ENCODE results near the gene STRA6.
"Not testable (repeated sequence)": the region's sequence is repeated elsewhere in the genome, so short reads cannot be mapped to it uniquely, and the experiment has no call there.

The STRA6 gene

DNA sequence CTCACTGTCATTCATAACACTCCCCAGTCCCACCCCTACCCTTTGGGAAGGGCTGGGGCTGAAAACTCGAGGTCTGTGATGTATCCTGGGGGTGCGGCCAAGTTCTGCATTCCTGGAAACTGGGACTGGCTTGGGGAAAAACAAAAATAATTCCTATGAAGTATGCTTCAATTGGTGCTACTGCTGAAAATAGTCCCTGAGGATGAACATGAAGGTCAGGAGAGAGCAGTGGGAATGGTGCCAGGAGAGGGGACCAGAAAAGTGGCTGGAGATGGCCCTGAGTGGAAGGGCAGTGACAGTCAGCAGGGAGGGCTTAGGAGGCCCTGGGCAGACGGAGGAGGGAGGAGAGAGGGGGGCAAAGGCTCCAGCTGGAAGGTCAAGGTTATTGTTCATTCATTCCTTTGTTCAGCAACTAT is 33.9 kb downstream of the STRA6 start:
- H3K4me3 ChIP-seq (ENCODE audit: low read depth, low read length), result no peak overlapping the region

DNA sequence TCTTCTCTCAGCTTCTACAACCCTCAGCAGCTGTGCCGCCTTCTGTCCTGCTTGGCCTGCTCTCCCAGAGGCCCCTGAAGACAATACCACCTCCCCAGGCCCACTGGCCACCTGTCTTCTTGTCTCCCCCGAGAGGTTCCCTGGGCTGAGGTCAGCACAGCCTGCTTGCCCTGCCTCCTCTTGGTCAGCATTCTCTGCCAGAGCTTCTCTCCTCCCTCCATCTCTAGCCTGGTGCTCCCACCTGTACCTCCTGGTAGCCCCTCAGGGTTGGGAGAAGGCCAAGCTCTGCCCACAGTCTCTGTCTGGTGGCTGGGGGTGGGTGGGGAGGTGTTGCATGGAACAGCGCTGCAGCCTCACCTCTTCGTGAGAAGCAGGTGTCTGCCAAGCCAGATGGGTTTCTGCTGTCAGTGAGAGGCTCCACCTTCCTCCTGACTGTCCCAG is 34.7 kb downstream of the STRA6 start:
- H3K4me3 ChIP-seq (ENCODE audit: low read depth, low read length), result no peak overlapping the region

DNA sequence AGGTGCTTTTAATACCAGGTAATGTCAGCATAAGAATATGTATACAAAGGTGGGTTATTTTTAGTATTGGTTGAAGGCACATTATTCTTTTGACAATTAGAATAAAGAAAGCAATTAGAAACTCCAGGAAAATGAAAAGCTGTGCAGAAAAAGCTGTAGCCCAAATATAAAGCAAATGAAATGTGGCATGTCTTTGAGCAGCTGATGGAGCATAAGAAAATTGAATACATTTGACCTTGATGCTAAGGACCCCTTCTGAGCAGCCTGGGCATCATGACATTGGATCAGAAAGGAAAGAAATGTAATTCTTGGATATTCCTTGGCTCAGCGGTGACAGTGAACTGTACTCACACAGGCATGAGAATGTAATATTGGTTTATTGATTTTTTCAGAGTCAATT is 37.1 kb downstream of the STRA6 start:
- no peak overlapping the region for H3K4me3 ChIP-seq (ENCODE audit: low read depth, low read length)

DNA sequence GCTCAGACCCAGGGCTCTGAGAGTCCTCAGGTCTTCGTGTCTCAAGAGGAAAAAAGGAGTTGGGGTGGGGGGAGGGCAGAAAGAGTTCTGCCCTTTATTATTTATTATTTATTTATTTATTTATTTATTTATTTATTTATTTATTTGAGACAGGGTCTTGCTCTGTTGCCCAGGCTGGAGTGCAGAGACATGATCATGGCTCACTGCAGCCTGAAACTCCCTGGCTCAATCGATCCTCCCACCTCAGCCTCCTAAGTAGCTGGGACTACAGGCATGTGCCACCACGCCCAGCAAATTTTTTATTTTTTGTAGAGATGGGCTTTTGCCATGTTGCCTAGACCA is 40.4 kb downstream of the STRA6 start:
- H3K4me3 ChIP-seq (ENCODE audit: low read depth, low read length), result not testable (repeated sequence)

DNA sequence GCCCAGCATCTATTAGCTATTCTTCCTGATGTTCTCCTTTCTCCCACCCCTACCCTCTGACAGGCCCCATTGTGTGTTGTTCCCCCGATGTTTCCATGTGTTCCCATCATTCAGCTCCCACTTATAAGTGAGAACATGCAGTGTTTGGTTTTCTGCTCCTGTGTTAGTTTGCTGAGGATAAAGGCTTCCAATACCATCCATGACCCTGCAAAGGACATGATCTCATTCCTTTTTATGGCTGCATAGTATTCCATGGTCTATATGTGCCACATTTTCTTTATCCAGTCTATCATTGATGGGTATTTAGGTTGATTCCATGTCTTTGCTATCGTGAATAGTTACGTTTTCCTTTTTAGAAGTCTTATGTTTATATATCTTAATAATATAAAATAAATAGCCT is 42.2 kb downstream of the STRA6 start:
- not testable (repeated sequence) for H3K4me3 ChIP-seq (ENCODE audit: low read depth, low read length)

DNA sequence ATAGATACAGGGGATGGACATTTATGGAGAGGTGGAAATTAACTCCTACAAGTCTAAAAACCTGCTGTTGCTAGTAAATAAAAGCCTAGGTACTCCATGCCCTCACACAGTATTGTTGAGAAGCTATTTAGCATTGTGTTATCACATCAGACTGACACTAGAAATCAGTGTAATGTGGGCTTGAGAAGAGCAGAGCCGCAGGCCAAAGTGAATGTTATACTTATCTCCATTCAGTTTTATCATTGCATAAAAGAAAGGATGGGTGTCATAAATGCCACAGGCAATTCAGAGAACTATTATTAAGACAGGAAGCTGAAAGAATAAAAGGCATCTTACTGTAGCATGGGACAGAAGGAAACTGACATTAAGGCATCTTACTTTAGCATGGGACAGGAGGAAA is 42.8 kb downstream of the STRA6 start:
- H3K4me3 ChIP-seq (ENCODE audit: low read depth, low read length), result no peak overlapping the region

DNA sequence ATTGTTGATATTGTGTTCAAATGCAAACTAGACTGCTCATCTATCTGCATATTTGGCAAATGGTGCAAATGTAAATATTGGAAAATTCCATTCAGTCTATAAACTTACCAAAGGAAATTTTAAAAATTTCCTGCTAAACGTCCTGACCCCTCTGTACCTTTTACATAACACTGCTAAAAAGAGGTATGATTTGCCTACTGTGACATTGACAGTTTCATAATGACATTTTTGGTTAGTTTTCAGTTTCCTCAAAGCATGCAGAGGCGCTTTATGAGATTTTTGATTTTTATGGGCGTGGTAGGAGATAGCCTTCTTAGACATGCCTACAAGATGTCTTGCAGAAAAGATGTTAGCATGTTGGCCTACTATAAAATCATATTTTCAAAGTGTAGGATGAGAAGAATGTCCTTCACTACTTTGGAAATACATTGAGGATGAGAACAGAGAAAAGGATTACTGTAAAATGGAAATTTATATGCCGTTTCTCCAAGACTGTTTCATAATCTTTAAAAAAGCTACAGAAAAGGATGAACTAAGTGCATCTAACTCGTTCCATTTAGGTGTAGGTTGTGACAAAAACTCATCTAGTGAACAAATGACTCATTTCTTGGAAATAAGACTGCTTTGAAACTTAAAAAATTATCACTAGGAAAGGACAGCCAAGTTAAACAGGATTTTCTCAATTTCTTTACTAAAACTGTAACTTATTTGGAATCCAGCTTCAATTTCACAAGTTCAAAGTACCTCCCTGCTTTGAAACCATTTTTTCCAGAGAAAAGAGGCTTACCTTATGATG is 43.5 kb downstream of the STRA6 start:
- no peak overlapping the region for H3K4me3 ChIP-seq (ENCODE audit: low read depth, low read length)

DNA sequence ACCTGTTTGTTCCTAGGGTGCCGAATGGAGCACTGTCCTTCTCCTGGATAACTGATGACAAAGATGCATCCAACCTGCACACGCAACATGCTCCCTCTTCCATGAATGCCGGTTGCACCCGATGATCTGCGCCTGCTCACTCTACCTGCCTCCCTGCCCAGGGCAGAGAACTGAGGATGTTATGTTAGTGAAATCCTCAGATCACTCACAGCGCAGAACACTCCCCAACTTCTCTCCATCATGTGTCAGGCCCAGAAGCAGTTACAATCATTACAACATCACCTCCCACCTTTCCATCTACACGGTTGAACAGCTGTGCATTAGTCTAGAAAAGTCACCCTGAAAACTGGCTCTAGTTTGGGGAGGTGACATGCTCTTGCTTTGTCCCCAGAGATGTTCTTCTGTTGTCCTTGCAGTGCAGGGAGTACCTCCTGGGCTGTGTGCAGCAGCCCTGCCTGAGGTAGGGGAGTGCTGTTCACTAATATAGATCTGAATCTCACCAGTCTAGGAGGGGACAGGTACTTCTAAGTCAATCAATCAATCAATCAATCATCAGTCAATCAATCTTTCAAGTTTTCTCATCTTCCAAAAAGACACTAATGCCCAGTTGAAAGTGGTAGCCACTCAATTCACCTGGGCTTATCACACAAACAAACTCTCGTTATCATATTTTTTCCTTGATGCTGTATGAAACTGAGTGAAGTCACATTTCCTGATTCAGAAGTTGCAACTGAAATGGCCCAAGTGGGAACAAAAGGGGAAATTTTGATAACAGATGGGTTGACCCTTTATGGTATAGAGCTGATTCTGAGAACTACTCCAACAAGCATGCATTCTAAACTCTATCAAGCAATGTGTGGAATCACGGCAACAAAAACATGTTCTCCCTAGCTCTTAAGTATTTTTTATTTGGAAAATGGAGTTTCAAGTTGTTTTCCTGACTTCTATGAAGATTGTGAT is 44.4 kb downstream of the STRA6 start:
- H3K4me3 ChIP-seq (ENCODE audit: low read depth, low read length), result no peak overlapping the region

DNA sequence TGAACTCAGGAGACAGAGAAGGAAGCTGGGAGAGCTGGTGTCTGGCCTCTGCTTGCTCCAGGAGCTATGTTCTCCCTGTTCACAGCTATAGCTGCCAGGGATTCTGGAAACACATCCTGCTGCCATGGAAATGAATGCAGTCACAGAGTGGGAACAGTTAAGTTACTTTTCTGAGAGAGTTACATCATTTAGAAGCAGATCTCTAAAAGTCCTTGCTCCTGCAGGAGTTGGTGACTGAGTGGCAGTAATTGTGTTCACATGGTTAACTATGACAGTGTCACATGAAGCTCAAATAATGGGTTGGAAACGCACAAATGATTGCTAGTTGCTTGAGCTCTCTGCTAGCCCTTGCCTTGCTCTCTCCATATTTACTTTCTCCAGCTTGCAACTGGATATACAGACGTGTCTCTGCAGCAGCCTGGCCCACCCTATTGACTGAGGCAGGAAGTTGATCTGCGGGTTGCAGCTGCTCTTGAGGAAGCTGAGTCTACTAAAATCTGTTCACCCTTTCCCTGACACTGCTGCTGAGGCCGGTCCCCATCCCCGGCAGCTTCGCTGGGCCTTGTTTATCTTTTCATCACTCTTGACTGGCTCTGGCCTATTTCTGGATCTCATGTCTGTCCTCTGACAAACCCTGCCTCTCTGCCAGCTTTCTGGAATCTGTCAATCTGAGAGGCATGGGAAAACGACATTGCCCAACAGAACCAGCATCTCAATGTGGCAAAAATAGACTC is 45.7 kb downstream of the STRA6 start:
- no peak overlapping the region for H3K4me3 ChIP-seq (ENCODE audit: low read depth, low read length)

DNA sequence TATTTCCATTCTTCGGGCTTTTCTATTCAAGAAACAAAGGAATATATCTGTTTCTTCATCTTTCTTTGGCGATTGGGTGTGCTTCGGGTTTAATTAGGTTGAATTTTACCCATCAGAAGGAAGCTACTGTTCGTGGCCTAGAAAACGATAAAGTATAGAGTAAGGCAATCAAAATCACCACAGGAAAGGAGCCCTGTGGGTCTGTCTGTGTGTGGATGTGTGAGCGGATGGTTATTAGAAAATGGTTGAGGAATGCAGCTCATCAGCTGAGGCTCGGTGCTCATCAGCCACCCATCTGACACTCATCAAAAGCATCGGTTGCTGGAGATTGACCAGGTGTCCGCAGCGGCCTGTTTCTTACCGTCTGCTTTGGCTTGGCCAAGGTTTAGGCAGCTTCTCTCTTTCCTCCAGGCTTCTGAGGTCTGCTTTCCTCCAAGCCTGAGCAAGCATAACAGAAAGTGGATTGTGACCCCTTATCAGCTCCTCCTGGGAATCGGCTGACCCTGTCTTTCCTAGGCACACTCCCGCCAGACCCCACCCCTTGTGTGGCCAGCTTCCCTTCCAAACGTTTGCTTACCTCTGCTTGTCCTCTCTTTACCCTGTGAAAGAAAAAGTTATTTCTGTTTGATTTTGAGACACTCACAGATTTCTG is 46.7 kb downstream of the STRA6 start:
- no peak overlapping the region for H3K4me3 ChIP-seq (ENCODE audit: low read depth, low read length)

DNA sequence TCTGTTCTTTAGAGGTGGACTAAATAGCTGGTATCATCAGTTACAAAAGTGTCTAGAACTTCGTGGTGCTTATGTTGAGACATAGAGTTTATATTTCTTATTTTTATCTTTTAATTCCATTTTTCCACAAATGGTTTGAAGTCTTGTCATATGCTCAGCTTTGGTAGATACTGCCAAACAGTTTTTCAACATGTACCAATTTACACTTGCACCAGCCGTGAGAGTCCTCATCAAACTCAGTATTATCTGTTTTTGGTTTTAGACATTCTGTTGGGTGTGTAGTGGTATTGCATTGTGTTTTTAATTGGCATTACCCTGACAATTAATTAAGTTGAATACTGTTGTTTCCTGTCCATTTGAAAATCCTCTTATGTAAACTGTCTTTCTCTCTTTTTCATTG is 55.5 kb downstream of the STRA6 start:
- no peak overlapping the region for H3K4me3 ChIP-seq (ENCODE audit: low read depth, low read length)

DNA sequence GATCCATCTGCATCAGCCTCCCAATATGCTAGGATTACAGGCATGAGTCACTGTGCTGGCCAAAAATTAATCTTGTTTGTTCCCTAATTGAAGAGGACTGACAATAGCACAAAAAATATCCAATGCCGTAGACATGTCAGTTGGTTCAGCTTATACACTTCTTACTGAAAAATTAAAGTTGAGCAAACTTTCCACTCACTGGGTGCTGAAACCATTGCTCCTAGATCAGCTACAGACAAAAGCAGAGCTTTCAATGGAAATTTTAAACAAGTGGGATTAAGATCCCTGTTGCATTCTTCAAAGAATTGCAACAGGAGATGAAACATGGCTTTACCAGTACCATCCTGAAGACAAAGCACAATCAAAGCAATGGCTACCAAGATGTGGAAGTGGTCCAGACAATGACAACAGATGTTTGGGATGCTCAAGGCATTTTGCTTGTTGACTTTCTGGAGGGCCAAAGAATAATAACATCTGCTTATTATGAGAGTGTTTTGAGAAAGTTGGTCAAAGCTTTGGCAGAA is 56.2 kb downstream of the STRA6 start:
- no peak overlapping the region for H3K4me3 ChIP-seq (ENCODE audit: low read depth, low read length)

DNA sequence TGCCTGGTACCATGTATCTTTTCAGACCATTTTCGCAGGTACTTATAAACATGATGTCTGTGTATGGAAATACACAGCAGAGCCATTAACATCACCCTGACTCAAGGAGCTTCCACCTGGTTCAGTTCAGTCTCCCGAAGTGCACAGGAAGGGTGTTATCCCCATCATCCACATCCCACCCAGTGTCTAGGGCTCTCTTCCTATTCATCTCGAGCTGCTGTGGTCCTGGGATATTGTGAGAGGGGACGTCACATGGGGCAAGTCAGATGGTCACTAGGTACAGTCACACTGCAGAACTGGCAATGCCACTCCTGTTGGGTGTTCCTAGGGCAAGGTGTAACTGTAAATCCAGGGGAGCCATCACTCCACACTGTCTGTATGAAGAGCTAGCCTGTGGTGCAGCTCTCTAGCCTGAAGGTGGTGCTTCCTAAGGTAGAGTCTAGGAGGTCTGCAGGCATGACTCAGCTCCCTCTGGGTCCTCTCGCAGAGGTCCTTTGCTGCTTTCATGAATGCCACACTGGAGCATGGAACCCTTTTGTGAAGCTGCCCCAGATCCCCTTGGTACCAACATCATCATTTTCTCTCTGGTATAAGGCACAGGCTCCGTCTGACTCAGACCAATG is 58.3 kb downstream of the STRA6 start:
- H3K4me3 ChIP-seq (ENCODE audit: low read depth, low read length), result no peak overlapping the region

DNA sequence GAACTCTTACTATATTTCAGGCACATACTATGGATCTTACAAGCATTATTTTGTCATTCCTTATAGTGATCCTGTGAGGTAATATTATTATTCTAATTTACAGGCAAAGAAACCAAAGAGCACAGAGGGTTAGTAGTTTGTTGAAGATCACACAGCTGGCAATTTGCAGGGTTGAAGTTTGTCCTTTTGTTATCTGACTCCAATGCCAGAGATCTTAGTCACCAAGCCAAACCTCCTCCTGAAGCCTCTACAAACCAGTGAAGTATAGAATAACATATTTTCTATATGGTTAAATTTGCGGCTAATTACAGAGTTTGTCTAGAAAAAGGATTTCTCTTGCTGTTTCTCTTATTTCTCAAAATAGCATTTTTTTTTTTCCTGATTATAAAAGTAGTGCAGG is 61.0 kb downstream of the STRA6 start:
- no peak overlapping the region for H3K4me3 ChIP-seq (ENCODE audit: low read depth, low read length)

DNA sequence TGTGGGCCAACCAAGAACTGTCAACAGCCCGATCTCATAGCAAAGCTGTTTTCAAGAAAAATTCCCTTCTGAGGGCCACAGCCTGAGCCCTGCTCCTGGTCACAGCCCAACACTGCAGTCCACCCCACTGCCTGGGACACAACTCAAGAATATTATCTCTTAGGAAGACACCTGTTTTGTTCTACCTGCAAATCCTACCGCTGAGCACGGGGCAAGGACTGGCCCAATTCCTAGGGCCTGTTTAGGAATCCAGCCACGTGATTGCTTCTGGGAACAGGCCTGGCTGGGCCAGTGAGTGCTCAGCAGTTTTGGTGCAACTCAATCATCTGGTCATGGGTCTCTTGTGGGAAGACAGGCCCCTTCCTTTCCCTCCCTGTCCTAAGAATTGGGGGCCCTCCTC is 63.9 kb downstream of the STRA6 start:
- no peak overlapping the region for H3K4me3 ChIP-seq (ENCODE audit: low read depth, low read length)

DNA sequence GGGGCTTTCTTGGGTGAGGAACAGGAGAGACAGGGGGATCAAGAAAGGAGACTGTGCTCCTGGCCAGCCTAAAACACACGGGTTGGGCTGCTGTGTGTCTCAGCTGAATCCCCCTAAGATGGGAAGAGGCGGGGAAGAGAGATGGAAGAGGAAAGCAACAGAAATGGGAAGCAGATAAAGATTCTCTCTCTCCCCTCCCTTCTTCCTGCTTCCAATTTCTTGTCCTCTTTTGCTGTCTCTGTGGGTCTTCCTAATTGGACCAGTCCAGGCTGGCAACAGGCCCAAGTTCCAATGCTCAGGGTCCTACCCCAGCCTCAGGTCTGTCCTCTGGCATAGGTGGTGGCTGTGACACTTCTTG is 65.1 kb downstream of the STRA6 start:
- no peak overlapping the region for H3K4me3 ChIP-seq (ENCODE audit: low read depth, low read length)

DNA sequence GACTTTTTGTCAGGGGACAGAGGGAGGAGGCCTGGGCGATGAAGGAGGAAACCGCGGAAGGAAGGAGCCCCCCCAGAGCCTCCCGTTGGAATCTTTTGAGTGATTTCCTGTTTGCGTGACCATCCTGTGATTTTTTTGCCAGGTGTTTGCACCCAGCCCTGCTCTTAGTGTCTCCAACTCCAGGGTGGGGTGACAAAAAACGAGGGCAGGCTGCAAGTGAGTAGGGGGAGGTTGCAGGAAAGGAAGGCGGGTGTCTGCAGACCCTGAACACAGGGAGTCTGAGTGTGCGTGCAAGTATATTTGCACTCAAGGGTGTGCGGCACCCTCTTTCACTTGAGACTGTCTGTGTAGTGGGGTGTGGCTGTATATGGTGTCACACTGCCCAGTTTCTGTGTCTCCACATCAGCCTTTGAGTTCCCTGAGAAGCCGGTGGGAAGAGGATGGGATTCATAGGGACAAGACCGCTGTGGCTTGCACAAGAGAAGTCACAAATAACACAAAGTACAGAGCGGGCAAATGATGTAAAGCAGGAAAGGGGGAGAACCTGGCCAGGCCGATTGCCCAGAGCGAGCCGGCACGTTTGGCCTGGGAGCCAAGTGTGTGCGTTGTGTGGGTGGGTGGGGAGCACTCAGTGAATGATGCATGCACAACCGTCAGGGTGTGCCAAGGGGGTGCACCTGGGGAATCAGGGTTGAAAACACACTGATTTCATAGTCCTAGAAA is 65.6 kb downstream of the STRA6 start:
- no peak overlapping the region for H3K4me3 ChIP-seq (ENCODE audit: low read depth, low read length)

DNA sequence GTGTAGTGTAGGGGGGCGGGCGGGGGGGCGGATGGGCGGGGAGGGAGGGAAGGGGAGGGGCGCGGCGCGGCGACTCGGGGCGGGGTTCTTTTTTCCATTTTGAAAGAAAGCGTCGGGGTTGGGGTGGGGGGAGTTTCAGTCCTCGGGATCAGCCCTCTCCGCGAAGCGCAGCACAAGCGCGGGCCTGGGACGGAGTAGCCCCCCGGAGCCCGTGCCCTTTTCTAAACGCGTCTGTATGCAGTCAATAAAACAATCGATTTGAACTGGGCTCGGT is 66.1 kb downstream of the STRA6 start:
- H3K4me3 ChIP-seq (ENCODE audit: low read depth, low read length), result no peak overlapping the region

DNA sequence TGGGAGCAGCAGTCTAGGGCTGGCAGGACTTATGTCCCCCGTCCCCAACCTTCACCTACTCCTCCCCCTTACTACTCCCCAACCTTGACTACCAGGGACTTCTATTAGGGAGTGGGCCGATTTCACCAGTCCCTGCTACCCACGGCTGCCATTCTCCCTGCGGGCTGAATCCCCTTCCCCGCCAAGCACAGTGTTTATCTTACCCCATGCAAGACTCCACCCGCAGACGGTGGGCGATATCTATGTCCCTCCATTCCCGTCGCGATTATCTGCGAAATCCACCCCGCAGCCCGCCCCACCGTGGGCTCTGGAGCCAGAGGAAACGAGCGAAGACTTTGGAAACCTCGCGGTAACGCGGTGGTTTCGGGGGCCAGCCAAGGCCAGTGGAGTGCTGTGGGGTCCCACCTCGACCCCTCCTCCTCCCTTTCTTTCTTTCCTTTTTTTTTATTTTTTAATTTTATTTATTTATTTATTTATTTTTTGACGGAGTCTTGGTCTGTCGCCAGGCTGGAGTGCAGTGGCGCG is 67.5 kb downstream of the STRA6 start:
- H3K4me3 ChIP-seq (ENCODE audit: low read depth, low read length), result no peak overlapping the region

Measured in iPS-11a (cell line).